K562 (cell line): Measurements from ENCODE around the gene WASF2. TPM values are rescaled to one million over a fixed set of nuclear protein-coding genes. Genes with fewer than 3 reads are reported as not detected.

Source experiments
- ATAC-seq: fragments of 200-7000 bp; cut with Tn5 transposase; 3 replicates; pipeline ENCODE4 v1.9.1; 2020; ENCODE audit warnings: moderate library complexity
- BruUV-seq: library from RNA; stranded (reverse); fragments of 400-500 nt; replicated peaks from 2 replicates; lab custom pipeline; 2021; lab: Mats Ljungman, UMichigan
- CTCF ChIA-PET: fragments of 300-600 bp; formaldehyde crosslinking; extraction: SDS; loops from one replicate; lab custom pipeline; 2021; ENCODE audit warnings: low intra/inter-chr PET ratio; lab: Yijun Ruan, JAX
- POLR2A ChIA-PET: fragments of 300-600, 350-650 bp; sonication (Branson Sonifier 250); formaldehyde crosslinking; extraction: SDS; loops from one replicate; lab custom pipeline; 2021; ENCODE audit warnings: antibody characterized with exemption, inconsistent platforms; lab: Yijun Ruan, JAX
- DNase-seq, 4 experiments: peaks; one replicate each; pipeline versions ENCODE4 v3.0.0 to v3.0.0-alpha.2; 2011 to 2018; ENCODE audit warnings: low spot score in 3 of 4, mixed read lengths in 3 of 4; ENCODE audit errors: extremely low read depth in 1 of 4
- FAIRE-seq: peaks from 2 replicates; lab custom pipeline; 2011; peaks lifted over from hg19 to GRCh38; lab: Jason Lieb, UNC
- H2AFZ ChIP-seq: 2 replicates; pipeline ENCODE4 v1.6.0; 2011; ENCODE audit warnings: low read depth, low read length, control low read depth, inconsistent platforms
- H3K27ac ChIP-seq: fragments of 200-600 bp; 3 replicates; pipeline ENCODE4 v1.8.0; 2011; ENCODE audit warnings: low read depth, mild to moderate bottlenecking, control low read depth, inconsistent platforms, low read length, moderate library complexity, mixed read lengths; ENCODE audit errors: extremely low read depth
- H3K27me3 ChIP-seq, 2 experiments: fragments of 300-600 bp in 1 of 2; 2 replicates in 1 of 2; 3 replicates in 1 of 2; pipeline versions ENCODE4 v1.6.0 to v1.8.0; 2011; ENCODE audit warnings: inconsistent platforms in 2 of 2, low read length in 2 of 2, mild to moderate bottlenecking in 1 of 2, mixed read lengths in 1 of 2, moderate library complexity in 1 of 2; ENCODE audit not compliant: control insufficient read depth in 2 of 2, insufficient read depth in 2 of 2
- H3K36me3 ChIP-seq: fragments of 300-600 bp; 3 replicates; pipeline ENCODE4 v1.8.0; 2011; ENCODE audit warnings: mild to moderate bottlenecking, low read length, inconsistent platforms; ENCODE audit not compliant: control insufficient read depth, insufficient read depth
- H3K4me1 ChIP-seq, 2 experiments: fragments of 200-600 bp in 1 of 2; replicated peaks in 1 of 2; 2 replicates in 1 of 2; 3 replicates in 1 of 2; pipeline versions ENCODE4 v1.5.1 to v1.8.0; 2011; ENCODE audit warnings: inconsistent platforms in 2 of 2, low read length in 2 of 2, mild to moderate bottlenecking in 1 of 2, mixed read lengths in 1 of 2, moderate library complexity in 1 of 2; ENCODE audit not compliant: control insufficient read depth in 2 of 2, insufficient read depth in 2 of 2
- H3K4me2 ChIP-seq: 2 replicates; pipeline ENCODE4 v1.6.1; 2011; ENCODE audit warnings: low read length, control low read depth, inconsistent platforms, mixed read lengths; ENCODE audit not compliant: insufficient read depth
- H3K4me3 ChIP-seq: fragments of 200-600 bp; sonication (generic), shearing (Covaris generic); 2 replicates; pipeline ENCODE4 v1.5.1; 2016; ENCODE audit warnings: control low read depth, inconsistent platforms
- H3K79me2 ChIP-seq: fragments of 200-600 bp; 3 replicates; pipeline ENCODE4 v1.8.0; 2011; ENCODE audit warnings: low read length, inconsistent platforms; ENCODE audit not compliant: control insufficient read depth, insufficient read depth
- H3K9ac ChIP-seq, 2 experiments: 2 replicates each; pipeline versions ENCODE4 v1.6.0 to v1.6.1; 2011; ENCODE audit warnings: low read depth in 2 of 2, low read length in 2 of 2, control low read depth in 1 of 2, inconsistent platforms in 1 of 2, mild to moderate bottlenecking in 1 of 2, mixed read lengths in 1 of 2; ENCODE audit not compliant: insufficient read depth in 1 of 2
- H3K9me1 ChIP-seq: one replicate; pipeline ENCODE4 v1.6.0; 2011; ENCODE audit warnings: inconsistent platforms, mild to moderate bottlenecking, low read length, moderate library complexity; ENCODE audit not compliant: control insufficient read depth, insufficient read depth
- H3K9me3 ChIP-seq: replicated peaks from 2 replicates; pipeline ENCODE4 v1.5.1; 2011; ENCODE audit warnings: low read depth, low read length, inconsistent platforms; ENCODE audit not compliant: control insufficient read depth, insufficient read depth
- H4K20me1 ChIP-seq: replicated peaks from 2 replicates; pipeline ENCODE4 v1.6.1; 2011; ENCODE audit warnings: low read length, inconsistent platforms, mixed read lengths; ENCODE audit not compliant: control insufficient read depth, insufficient read depth
- ADNP ChIP-seq: fragments of 200-800 bp; sonication (Bioruptor generic); IDR thresholded peaks from 2 replicates; pipeline ENCODE4 v1.6.1; 2016; ENCODE audit warnings: missing genetic modification characterization, missing compliant biosample characterization
- BHLHE40 ChIP-seq: IDR thresholded peaks from 2 replicates; pipeline ENCODE4 v1.6.1; 2011; ENCODE audit warnings: low read length, improper control_type of control experiment
- C11orf30 ChIP-seq: fragments of 450-650 bp; IDR thresholded peaks from 2 replicates; pipeline ENCODE4 v1.6.1; 2016; ENCODE audit warnings: low read depth, mild to moderate bottlenecking
- DACH1 ChIP-seq: fragments of 450-650 bp; IDR thresholded peaks from 2 replicates; pipeline ENCODE4 v1.6.1; 2018; ENCODE audit not compliant: partially characterized antibody
- DPF2 ChIP-seq: fragments of 450-650 bp; IDR thresholded peaks from 2 replicates; pipeline ENCODE4 v1.6.1; 2016
- ERF ChIP-seq: fragments of 450-650 bp; formaldehyde crosslinking; IDR thresholded peaks from 2 replicates; pipeline ENCODE4 v1.4.0; 2020; ENCODE audit warnings: mild to moderate bottlenecking, mixed read lengths
- MAFG ChIP-seq: fragments of 450-650 bp; conservative IDR thresholded peaks from 2 replicates; pipeline ENCODE4 v1.6.1; 2016; ENCODE audit warnings: missing genetic modification characterization, missing compliant biosample characterization
- MEF2D ChIP-seq: conservative IDR thresholded peaks from 2 replicates; pipeline ENCODE4 v1.6.1; 2016; ENCODE audit warnings: low read depth, missing genetic modification characterization, missing compliant biosample characterization
- NFE2 ChIP-seq: IDR thresholded peaks from 2 replicates; pipeline ENCODE4 v1.6.1; 2014; ENCODE audit warnings: antibody characterized with exemption, low read depth
- PRMT5 ChIP-seq: sonication (generic); formaldehyde crosslinking; IDR thresholded peaks from 2 replicates; pipeline ENCODE4 v1.5.0; 2020; ENCODE audit warnings: missing genetic modification reagents
- RBM25 ChIP-seq: fragments of 200-400 bp; formaldehyde crosslinking; IDR thresholded peaks from 2 replicates; pipeline ENCODE4 v1.6.1; 2018; ENCODE audit warnings: low read length, low read depth, moderate library complexity; ENCODE audit not compliant: severe bottlenecking
- RCOR1 ChIP-seq, 2 experiments: IDR thresholded peaks; 2 replicates each; pipeline ENCODE4 v1.6.1; 2012; ENCODE audit warnings: low read depth in 2 of 2, low read length in 2 of 2, borderline replicate concordance in 1 of 2, improper control_type of control experiment in 1 of 2
- SMAD2 ChIP-seq: fragments of 150-350 bp; IDR thresholded peaks from 2 replicates; pipeline ENCODE4 v1.6.1; 2014; ENCODE audit warnings: low read depth, mild to moderate bottlenecking, low read length
- ZBTB7A ChIP-seq: IDR thresholded peaks from 2 replicates; pipeline ENCODE4 v1.6.1; 2011; ENCODE audit warnings: low read depth, mild to moderate bottlenecking, low read length, moderate library complexity, borderline replicate concordance; ENCODE audit not compliant: control insufficient read depth
- ZC3H4 ChIP-seq: sonication (generic); formaldehyde crosslinking; IDR thresholded peaks from 2 replicates; pipeline ENCODE4 v1.9.0; 2021; ENCODE audit warnings: missing genetic modification reagents, borderline replicate concordance
- ZNF143 ChIP-seq: sonication (generic); formaldehyde crosslinking; IDR thresholded peaks from 2 replicates; pipeline ENCODE4 v1.9.0; 2022; ENCODE audit warnings: mild to moderate bottlenecking, missing genetic modification reagents
- ZNF24 ChIP-seq: fragments of 450-650 bp; IDR thresholded peaks from 2 replicates; pipeline ENCODE4 v1.6.1; 2016
- ZNF316 ChIP-seq: fragments of 450-650 bp; IDR thresholded peaks from 2 replicates; pipeline ENCODE4 v1.6.1; 2016
- ZNF717 ChIP-seq: fragments of 250-450 bp; sonication (Bioruptor Pico); IDR thresholded peaks from 2 replicates; pipeline ENCODE4 v1.5.0; 2021
- ZNF778 ChIP-seq: fragments of 450-650 bp; formaldehyde crosslinking; IDR thresholded peaks from 2 replicates; pipeline ENCODE4 v1.4.0; 2020; ENCODE audit warnings: mild to moderate bottlenecking, moderate library complexity
- WGBS: fragments of 100-300 bp; shearing (Covaris generic); methylation state at CpG from one replicate; pipeline ENCODE4 v1.1.6; 2016; ENCODE audit warnings: low coverage, mixed read lengths; ENCODE audit not compliant: insufficient coverage; ENCODE audit errors: missing lambda C conversion rate; 5-methylcytosine and 5-hydroxymethylcytosine counted together
- in situ Hi-C: fragments of 300-500 bp; cut with MboI; formaldehyde crosslinking; loops from 4 replicates; pipeline ENCODE4 v1.15.0; 2018; ENCODE audit warnings: inconsistent platforms, mixed read lengths
- intact Hi-C: fragments of 100-400 bp; cut with micrococcal nuclease; formaldehyde crosslinking; loops from 2 replicates; pipeline ENCODE4 v1.14.2; 2022
- polyA plus RNA-seq, 8 experiments: library from polyadenylated mRNA; depleted of rRNA in 4 of 8; stranded (reverse) in 5 of 8; unstranded in 3 of 8; fragments of >200 nt; fragmentation: Nextera tagmentation in 2 of 8; fragmentation: Illumina TruSeq in 1 of 8; extraction: Ambion mirVana in 2 of 8; extraction: Trizol in 1 of 8; gene quantifications; 2 replicates each; pipeline versions ENCODE4 v1.2.1 to v1.2.3, GENCODE V29; 2011 to 2014; ENCODE audit warnings: inconsistent platforms in 1 of 8, missing spikeins in 1 of 8
- total RNA-seq, 7 experiments: library from RNA; depleted of rRNA in 6 of 7; stranded (reverse); fragments of >200 nt in 6 of 7; fragmentation: Illumina TruSeq in 2 of 7; extraction: Trizol in 2 of 7; gene quantifications; 2 replicates each; pipeline versions ENCODE4 v1.2.1 to v1.2.3, GENCODE V29; 2011 to 2021; ENCODE audit warnings: low replicate concordance in 1 of 7
- TF ChIP-seq, protein P1 (sequence below): sonication (generic); formaldehyde crosslinking; IDR thresholded peaks from 2 replicates; pipeline ENCODE4 v1.8.0; 2022; ENCODE audit warnings: missing genetic modification reagents, mild to moderate bottlenecking, moderate library complexity, borderline replicate concordance
- TF ChIP-seq, protein P2 (sequence below): fragments of 450-650 bp; IDR thresholded peaks from 2 replicates; pipeline ENCODE4 v1.6.1; 2017; ENCODE audit warnings: antibody characterized with exemption, mild to moderate bottlenecking

The WASF2 gene
- total and polyA plus RNA-seq, 9 of the 15 experiments (the other 6 are each of a cell fraction or from before 2014, with no cell fraction given) = 8.2 to 163 (median 31.2) TPM

DNA sequence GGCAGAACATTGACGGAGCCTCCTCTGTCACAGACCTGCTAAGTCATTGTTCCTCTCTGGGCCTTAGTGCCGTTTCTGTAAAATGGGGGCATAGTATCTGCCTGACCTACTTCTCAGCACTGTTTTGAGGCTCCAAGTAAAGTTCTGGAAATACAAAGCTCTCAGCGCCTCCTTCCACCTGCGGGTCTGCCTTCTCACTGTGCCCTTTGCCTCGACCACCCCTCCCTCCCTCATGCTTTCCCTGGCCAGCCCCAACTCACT lies 15.4 kb upstream of the WASF2 start:
- CTCF ChIA-PET = no interaction called here
- Histone ChIP-seq H3K4me2 (no peak overlapping the region), H2AFZ (peak overlapping the region; percentile 89)
- TF ChIP-seq ZC3H4 = 0 out of 2 replicates have a peak, but pooled peaks have one; percentile 17
- peak; percentile 60 for TF ChIP-seq C11orf30
- TF ChIP-seq ZNF778 (CRISPR knock-in tag) = no peak
- TF ChIP-seq RBM25 = peak; percentile 4
- TF ChIP-seq ZNF316 = peak; percentile 63
- TF ChIP-seq, protein P1, sequence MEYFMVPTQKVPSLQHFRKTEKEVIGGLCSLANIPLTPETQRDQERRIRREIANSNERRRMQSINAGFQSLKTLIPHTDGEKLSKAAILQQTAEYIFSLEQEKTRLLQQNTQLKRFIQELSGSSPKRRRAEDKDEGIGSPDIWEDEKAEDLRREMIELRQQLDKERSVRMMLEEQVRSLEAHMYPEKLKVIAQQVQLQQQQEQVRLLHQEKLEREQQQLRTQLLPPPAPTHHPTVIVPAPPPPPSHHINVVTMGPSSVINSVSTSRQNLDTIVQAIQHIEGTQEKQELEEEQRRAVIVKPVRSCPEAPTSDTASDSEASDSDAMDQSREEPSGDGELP (CRISPR knock-in tag) = peak; percentile 79; the same call in 1 of the 2 replicates
- peak; percentile 65 for TF ChIP-seq MAFG
- TF ChIP-seq ZBTB7A = no peak
- 0 out of 2 replicates have a peak, but pooled peaks have one; percentile 17 for TF ChIP-seq DPF2
- TF ChIP-seq NFE2 = peak; percentile 70
- no peak for TF ChIP-seq SMAD2
- TF ChIP-seq PRMT5 (CRISPR knock-in tag) = no peak
- TF ChIP-seq ZNF24 = peak; percentile 67; the same call in 1 of the 2 replicates
- no peak for TF ChIP-seq BHLHE40
- peak; percentile 79 for TF ChIP-seq ADNP (tag)
- TF ChIP-seq DACH1 = peak; percentile 50
- peak in 1 of 2 experiments; percentile 37; a peak in 1 of 4 replicates for TF ChIP-seq RCOR1 (IDR thresholded peaks at IDR 0.05; ENCODE audit: borderline replicate concordance in 1 of 2, low read depth in 2 of 2, low read length in 2 of 2)
- TF ChIP-seq ERF (CRISPR knock-in tag) = no peak
- TF ChIP-seq ZNF143 (CRISPR knock-in tag) = no peak
- TF ChIP-seq, protein P2, sequence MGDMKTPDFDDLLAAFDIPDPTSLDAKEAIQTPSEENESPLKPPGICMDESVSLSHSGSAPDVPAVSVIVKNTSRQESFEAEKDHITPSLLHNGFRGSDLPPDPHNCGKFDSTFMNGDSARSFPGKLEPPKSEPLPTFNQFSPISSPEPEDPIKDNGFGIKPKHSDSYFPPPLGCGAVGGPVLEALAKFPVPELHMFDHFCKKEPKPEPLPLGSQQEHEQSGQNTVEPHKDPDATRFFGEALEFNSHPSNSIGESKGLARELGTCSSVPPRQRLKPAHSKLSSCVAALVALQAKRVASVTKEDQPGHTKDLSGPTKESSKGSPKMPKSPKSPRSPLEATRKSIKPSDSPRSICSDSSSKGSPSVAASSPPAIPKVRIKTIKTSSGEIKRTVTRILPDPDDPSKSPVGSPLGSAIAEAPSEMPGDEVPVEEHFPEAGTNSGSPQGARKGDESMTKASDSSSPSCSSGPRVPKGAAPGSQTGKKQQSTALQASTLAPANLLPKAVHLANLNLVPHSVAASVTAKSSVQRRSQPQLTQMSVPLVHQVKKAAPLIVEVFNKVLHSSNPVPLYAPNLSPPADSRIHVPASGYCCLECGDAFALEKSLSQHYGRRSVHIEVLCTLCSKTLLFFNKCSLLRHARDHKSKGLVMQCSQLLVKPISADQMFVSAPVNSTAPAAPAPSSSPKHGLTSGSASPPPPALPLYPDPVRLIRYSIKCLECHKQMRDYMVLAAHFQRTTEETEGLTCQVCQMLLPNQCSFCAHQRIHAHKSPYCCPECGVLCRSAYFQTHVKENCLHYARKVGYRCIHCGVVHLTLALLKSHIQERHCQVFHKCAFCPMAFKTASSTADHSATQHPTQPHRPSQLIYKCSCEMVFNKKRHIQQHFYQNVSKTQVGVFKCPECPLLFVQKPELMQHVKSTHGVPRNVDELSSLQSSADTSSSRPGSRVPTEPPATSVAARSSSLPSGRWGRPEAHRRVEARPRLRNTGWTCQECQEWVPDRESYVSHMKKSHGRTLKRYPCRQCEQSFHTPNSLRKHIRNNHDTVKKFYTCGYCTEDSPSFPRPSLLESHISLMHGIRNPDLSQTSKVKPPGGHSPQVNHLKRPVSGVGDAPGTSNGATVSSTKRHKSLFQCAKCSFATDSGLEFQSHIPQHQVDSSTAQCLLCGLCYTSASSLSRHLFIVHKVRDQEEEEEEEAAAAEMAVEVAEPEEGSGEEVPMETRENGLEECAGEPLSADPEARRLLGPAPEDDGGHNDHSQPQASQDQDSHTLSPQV = peak; percentile 9; the same call in 1 of the 2 replicates
- TF ChIP-seq MEF2D (tag) = 0 out of 2 replicates have a peak, but pooled peaks have one; percentile 36
- TF ChIP-seq ZNF717 = no peak

More for the DNA sequence above, 15.4 kb upstream of the WASF2 start:
- H3K36me3 ChIP-seq = no peaks in the 10 kb centered on the region
- peak overlapping the region; percentile 59 for H3K27ac ChIP-seq
- H3K9ac ChIP-seq = peak overlapping the region; percentile 35 to 85
- peaks cover 22 to 30% of the 10 kb centered on the region in 2 experiments; a peak in 4 of 5 replicates for H3K4me1 ChIP-seq
- FAIRE-seq = no peak
- H3K27me3 ChIP-seq = no peaks in the 10 kb centered on the region
- POLR2A ChIA-PET = interaction anchor here (0.8 to 1.9 kb wide), 5 partner anchors 10 to 90 kb away, joined by 3 to 8 read pairs (median 4); no protein-coding TSS in a partner anchor
- intact Hi-C loops = loop anchor here (5.0 kb wide), 1 partner anchor 102 kb away; no protein-coding TSS in a partner anchor
- DNase-seq = peak in 1 of 4 experiments; percentile 61
- in situ Hi-C loops = no loop called here
- H3K9me3 ChIP-seq = no peaks in the 10 kb centered on the region
- no TSS peak for BruUV-seq
- no peaks in the 10 kb centered on the region for H3K9me1 ChIP-seq
- H4K20me1 ChIP-seq = no peaks in the 10 kb centered on the region
- H3K4me3 ChIP-seq = no peak overlapping the region
- H3K79me2 ChIP-seq = no peaks in the 10 kb centered on the region
- ATAC-seq = peak; percentile 25; the same call in 1 of the 3 replicates
- WGBS = 45% methylated on average over 5 of the region's 5 CpGs
